NCI-H748 (cell line): ENCODE results near the gene FAM131B.
"Not testable (repeated sequence)": the region's sequence is repeated elsewhere in the genome, so short reads cannot be mapped to it uniquely, and the experiment has no call there.

ENCODE experiments used
- DNase-seq: peaks from one replicate; lab custom pipeline; 2025; ENCODE audit not compliant: unreplicated experiment; lab: John Stamatoyannopoulos, UW

FAM131B gene

DNA sequence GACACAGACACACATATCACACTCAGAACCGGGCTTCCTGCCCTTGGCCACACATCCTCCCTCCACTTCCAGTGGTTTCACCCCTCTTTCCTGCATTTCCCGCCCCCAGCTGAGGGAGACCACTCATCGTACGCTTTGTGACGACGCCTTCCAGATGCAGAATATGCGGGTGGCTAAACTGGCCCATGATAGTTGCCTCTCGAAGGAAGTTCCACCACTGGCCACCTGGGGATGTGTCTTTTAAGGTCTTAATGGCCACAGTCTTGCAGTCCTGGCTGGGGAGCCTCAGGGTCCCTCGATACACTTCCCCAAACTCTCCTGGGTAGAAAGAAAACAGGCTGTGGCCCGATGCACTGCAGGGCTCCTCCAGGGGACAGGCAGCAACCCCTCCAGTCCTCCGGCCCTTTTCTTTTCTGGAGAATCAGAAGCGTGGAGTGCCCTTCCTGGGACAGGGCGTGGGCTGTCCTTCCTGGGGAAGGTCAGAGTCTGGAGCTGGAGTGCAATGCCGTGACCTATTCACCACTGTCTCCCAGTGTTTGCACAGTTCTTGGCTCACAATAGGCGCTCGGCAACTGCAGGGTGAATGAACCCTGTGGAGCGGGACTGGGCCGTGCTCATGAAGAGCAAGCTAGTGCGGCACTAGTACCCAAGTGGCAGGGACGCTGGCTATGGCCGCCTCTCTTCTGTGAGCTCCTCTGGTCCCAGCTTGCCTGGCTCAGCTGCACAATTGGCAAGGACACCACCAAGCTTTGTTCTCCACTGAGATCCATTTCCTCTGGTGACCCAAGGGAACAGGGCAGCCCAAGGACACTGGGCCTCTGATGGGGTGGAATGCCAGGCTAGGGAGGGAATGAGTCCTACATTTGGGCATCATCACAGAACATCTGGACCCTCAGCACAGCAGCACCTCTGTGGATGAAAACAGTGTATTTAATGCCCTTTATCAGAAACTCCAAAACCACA lies 33.0 kb upstream of the FAM131B start:
- DNase-seq = no peak

DNA sequence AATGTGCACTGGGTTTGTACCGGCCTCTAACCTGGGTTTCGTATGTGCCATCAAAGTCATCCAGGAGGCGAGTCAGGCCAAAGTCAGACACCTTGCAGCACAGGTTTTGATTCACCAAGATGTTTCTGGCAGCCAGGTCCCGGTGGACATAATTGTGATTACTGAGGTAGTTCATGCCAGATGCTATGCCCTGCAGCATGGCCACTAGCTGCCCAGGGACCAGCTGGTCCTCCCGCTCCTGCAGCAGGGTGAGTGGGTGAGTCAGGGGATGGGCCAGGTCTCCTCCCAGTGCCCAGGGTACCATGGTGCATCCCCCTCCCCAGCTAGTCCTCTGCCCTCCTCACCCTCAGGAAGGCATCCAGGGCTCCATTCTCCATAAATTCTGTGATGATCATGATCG lies 32.3 kb upstream of the FAM131B start:
- DNase-seq = no peak

DNA sequence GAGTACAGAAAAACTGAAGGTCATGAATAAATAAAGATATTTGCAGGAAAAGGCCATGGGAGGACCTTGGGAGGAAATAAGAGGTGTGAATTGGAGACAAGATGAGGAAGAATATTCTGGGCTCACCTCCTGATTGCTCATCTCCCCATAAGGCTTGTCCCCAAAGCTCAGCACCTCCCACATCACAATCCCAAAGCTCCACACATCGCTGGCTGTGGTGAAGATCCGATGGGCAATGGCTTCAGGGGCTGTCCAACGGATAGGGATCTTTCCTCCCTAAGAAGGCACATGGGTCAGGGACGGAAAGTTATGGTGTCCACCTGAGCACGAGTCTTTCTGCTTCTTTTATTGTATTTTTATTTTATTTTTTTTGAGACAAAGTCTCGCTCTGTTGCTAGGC lies 31.6 kb upstream of the FAM131B start:
- DNase-seq = no peak

DNA sequence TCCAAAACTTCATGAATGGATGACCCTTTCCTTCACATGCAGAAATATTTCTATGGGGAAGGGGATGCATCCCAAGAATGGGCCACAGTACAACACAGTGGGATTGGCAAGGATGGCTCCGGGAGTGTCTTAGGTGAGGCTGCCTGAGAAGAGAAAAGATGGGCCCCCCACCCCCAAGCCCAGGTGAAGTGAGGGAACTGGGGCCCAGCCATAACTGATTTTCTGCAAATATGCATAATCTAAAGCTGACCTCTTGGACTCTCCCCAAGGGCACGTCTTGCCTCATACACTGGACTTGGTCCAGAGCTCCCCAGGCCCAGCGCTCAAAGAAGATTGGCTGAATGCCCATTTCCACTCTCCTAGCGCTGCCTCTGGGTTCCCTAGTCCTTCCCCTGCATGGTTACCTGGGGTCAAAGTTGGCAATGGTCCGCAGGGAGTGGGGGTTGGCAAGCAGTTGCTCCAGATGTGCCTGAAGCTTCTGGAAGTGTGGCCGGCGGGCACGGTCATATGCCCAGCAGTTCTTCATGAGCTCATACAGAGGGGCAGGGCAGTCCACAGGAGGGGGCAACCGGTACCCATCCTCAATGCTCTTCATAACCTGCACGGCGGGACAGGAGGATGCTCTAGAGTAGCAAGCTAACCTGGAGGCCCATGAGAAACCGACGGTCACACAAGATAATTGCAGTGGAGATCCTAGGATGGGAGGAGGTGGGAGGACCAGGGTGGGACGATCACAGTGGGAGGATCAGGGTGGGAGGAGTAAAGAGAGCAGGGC lies 30.9 kb upstream of the FAM131B start:
- no peak for DNase-seq

DNA sequence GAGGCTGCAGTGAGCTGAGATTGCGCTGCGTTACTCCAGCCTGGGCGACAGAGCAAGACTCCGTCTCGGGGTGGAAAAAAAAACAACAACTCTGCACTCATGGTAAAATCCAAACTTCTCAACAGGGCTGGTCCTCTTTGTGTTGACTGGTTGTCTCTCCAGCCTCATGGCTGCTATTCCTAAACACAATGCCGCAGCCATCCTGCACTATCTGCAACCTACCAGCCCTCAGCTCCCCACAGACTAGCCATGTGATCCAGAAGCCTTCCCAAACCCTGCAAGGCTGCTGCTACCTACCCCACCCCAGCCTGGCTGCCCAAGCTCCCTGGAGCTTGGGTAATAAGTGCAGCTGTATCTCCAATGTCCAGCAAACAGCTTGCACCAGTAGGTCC lies 30.4 kb upstream of the FAM131B start:
- no peak for DNase-seq

DNA sequence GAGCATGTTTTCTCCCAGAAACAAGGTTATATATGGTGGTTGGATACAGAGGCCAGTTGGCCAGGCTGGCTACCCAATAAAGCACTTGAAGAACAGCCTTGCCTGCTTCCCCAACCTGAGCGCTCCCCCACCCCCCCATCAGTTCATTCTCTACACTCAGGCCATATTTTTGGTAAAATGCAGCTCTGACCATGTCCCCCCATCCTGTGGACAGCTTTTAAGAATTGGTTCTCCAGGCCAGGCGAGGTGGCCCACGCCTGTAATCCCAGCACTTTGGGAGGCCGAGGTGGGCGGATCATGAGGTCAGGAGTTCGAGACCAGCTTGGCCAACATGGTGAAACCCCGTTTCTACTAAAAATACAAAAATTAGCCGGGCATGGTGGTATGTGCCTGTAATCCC lies 29.9 kb upstream of the FAM131B start:
- DNase-seq = not testable (repeated sequence)

DNA sequence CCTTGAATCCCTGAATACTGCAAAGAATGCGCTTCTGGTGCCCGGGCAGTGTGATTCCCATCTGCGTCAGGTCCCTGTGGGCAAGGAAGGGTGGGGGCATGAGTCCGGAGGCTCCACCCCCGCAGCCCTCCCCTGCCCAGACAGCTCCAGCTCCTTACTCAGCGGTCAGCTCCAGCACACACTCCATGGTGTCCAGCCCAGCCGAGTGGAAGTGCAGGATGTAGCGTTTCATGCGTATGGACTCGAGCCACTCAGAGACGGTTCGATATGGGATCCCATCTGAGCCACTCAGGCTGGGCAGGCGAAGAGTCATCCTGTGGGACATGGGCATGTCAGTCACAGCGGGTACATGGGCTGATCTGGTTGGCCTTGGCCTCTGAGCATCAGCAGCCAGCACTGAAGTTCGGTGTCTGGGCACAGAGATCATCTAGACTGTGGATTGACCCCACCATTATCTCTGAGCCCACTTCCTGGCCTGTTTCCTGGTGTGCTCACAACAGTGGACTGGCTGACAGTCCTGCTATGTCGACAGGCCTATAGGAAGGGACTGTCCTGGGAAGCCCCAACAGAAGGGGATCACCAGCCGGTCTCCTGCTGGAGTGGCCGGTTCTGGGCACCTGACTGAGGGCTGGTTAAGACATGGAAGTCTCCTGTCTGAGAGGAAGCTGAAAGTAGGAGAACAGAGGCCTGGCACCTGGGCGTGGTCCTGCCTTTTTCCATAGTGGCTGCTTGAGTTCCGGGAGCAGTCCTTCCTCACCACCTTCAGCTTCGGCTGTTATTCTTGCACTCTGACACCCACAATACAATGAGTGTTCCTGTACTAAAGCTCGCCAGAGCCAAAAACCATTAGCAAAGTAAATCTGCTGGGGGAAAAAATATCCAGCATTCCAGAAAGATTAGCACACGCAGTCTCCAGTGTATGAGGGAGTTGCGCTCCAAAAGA lies 29.2 kb upstream of the FAM131B start:
- DNase-seq = no peak

DNA sequence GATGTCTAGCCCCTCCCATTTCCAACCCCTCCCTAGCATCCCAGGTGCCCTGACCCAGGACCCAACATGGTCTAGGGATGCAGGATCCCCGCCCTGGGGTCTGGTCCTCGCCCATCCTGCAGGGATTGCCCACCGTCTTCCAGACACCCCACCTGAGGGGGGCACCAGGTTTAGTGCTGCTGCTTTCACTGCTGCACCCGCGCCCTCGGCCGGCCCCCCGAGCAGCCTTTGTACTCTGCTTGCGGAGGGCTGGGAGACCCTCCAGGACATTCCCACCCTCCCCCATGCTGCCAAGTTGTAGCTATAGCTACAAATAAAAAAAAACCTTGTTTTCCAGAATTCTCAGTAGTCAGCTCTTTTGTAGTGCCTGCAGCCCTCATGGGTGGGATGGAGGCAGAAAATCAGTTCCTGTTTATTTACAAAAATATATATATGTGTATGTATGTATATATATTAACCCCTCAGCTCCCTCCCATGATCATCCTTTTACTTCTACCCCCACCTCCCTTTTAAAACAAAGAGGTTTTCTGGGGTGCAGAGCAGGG lies 28.3 kb upstream of the FAM131B start:
- DNase-seq = no peak

DNA sequence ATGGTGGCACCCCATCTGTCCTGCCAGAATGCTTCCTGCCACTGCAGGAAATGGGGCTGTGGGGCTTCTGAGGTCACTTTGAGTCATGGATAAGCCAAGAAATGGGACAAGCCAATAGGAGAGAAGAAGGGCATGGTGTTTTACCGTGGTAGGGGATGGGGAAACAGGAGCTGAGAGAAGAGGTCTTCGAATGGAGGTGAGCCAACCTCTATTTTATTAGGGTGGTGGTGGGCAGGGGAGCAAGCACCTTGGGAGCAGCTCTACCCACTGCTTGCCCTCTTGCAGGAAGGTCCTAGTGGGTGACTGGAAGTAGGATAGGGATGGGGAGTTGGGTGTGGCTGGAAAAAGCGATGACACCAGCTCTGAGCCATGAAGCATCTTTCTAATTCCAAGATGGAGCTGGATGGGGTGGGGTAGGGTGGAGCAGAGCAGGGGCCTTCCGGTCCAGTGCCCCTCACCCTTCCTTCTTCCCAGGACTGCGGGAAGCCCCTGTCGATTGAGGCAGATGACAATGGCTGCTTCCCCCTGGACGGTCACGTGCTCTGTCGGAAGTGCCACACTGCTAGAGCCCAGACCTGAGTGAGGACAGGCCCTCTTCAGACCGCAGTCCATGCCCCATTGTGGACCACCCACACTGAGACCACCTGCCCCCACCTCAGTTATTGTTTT lies 27.7 kb upstream of the FAM131B start:
- DNase-seq = no peak

DNA sequence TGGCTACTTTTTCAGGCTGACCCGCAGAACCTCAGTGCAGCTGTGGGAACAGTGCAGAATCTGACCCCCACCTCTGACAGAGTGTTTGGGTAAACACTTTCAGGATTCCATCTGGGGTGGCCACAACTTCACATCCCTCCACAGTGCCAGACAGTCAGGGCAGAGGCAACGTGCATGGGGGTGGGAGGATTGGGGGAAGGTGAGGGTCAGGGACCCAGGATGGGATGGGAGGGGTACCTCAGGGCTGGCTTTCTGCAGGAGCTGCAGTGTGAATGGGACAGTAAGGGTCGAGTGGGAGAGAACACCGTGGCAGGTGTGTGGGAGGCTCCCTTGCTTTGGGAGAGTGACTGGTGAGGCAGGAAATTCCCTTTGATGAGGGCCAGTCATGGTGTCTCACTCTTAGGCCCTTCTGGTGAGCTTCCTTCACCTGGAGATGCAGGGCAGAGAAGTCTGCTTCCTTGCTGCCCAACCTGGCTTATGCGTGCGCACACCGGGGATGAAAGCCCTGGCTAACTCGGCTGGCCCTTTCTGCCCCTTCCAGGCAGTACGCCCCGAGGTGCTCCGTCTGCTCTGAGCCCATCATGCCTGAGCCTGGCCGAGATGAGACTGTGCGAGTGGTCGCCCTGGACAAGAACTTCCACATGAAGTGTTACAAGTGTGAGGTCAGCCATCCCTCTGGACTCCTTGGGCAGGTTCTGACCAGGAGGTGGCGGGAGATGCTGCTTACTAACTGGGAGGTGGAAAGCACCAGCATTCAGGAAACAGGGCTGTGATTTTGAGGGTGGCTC lies 27.0 kb upstream of the FAM131B start:
- no peak for DNase-seq

DNA sequence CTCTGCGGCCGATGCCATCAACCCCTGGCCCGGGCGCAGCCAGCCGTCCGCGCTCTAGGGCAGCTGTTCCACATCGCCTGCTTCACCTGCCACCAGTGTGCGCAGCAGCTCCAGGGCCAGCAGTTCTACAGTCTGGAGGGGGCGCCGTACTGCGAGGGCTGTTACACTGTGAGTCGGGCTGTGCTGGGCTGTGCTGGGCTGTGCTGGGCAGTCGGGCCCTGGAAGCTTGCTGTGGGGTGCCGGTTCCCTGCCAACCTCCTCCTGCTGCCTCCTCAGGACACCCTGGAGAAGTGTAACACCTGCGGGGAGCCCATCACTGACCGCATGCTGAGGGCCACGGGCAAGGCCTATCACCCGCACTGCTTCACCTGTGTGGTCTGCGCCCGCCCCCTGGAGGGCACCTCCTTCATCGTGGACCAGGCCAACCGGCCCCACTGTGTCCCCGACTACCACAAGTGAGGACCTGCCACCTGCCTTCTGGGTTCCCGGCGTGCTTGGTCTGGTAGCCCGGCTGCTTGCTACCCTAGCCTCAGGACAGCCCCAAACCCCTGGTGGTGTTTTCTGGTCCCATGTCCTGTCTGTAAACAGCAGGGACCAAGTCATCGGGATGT lies 26.1 kb upstream of the FAM131B start:
- DNase-seq = no peak

DNA sequence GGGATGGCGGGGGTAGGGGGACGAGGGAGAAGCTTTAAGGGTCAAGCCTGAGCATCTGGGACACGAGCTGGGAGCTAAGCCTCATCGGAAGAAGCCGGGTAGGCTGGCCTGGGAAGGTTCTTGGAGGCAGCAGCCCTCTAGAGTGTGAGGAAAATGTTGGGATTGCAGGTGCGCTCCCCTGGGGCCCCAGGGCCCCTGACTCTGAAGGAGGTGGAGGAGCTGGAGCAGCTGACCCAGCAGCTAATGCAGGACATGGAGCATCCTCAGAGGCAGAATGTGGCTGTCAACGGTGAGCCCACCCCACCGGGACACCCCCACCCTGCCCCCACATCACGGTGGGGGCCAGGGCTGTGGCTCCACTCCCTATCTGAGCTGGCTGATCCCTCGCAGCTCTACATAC lies 25.5 kb upstream of the FAM131B start:
- DNase-seq = no peak

DNA sequence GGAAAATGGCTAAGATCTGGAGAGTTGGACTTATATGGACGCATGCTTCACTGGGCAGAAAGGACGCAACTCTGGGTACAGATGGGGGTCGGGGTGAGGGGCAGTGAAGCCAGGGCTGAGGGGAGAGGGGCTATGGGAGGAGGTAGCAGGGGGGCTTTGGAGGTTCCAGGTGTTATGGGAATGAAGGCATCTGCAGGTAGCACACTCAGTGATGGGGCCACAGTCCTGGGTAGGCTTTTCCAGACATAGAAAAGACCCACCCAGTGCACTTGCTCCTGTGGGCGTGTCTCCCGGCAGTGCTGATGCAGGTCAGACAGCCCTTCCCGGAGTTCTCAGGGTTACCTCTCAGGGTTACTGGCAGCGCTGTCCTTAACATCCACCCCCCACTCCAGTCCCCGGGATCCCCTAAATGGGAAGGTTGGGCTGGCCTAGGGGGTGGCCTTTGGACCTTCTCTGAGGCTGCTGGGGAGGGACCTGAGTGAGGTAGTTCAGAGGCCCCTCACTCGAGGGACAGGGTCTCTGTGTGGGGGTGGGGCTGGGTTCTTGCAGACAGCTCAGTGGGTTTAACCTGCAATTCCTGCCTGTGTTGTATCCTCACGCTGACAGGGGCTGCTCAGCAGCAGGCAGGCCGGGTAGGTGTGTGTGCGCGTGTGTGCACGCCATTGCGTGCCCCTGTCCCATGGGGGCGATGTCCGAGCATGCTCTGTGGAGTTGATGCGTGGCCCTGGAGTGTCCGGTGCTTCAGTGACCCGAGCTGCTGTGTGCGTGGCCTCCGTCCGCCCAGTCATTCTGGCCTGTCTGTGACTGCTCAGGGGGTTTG lies 24.9 kb upstream of the FAM131B start:
- no peak for DNase-seq

DNA sequence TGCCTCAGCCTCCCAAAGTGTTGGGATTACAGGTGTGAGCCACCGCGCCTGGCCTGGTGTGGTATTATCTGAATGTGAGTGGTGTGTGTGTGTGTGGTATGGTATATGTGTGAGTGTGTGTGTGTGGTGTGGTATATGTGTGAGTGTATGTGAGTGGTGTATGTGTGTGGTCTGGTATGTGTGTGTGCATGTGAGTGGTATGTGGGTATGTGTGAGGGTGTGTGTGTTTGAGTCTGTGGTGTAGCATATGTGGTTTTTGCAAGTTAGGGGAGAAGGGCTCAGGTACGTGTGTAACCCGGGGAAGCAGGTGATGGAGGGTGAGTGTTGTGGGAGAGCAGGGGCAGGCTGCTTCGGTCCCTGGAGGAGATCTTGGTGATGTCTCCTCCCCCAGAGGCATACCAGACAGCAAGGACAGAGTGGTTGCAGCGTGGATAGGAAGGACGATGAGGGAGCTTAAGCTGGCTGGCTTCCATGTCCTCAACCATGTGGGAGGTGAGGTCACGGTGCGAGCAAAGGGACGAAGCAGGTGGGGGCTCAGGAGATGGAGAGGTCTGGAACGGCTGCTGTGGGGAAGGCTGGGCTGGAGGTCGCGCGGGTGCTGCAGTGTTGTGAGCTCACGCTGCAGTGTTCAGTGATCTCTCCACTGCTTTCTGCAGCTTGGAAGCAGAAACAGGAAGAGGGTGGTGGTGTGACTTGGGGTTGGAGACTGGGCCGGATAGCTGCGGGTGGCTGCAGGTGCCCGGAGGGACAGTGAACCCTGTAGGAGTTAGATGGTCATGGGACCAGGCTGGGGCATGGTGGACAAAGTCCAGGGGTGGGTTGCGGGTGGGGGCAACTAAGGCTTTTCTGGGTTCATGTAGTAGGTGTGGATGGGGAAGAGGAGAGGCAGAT lies 23.6 kb upstream of the FAM131B start:
- no peak for DNase-seq

DNA sequence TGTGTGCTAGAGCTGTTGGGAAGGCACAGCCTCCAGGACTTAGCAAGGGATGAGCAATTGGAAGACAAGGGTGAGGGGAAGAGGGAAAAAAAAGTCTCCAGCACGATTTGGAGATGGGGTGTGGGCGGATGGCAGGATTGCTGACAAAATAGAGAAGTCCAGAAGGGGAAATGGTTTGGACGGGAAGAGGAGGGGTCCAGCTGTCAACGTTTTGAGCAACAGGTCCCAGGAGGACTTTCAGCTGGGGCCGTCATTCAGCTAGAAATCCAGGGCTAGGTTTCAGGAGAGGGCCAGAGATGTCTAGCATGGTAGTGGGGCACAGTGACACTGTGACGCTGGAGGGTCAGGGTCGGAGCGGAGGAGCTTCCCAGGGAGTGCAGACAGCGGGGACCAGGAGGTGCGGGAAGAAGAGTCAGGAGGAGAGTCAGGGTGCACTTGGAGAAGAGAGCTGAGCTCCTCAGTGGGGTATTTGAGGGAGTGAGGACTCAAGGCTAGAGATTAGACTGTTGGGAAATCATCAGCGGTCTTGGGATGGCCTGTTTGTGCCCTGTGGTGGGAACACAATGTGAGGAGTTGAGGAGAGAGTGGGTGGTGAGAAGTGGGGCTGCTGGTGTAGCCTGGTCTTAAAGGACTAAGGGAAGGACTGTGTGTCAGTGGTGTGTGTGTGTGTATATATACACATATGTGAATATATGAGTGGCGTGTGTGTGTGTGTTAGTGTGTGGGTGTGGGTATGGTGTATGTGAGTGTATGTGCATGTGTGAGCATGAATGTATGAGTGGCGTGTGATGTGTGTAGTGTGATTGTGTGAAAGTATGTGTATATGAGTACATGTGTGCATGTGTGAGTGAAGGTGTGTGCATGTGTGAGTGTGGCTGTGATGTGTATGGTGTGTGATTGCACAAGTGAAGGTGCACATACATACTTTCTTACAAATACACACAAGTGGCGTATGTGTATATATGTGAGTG lies 22.4 kb upstream of the FAM131B start:
- DNase-seq = no peak

DNA sequence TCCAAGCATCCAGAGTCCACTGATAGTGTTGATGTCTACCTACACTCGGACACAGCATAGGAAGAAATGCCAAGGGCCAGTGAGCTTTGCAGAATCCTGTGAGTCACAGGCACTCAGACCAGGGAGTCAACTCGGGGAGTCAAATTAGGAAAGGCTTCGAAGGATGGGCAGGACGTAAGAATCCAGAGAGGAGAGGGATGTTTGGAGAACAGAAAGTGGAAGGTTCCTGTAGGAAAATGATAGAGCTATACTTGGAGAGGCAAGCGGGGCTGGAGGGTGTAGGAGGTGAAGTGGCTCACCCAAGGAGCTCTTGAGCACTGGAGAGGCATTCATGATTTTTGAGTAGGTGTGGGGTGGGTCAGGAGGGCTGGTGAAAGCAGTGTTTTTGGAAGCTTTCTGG lies 21.6 kb upstream of the FAM131B start:
- no peak for DNase-seq
